Putamen (tissue), 1 donor: ENCODE measurements around the gene RPGR.

ENCODE experiments used
- DNase-seq: peaks from one replicate; pipeline ENCODE4 v3.0.0-alpha.2; 2016; ENCODE audit warnings: low spot score

The RPGR gene

DNA sequence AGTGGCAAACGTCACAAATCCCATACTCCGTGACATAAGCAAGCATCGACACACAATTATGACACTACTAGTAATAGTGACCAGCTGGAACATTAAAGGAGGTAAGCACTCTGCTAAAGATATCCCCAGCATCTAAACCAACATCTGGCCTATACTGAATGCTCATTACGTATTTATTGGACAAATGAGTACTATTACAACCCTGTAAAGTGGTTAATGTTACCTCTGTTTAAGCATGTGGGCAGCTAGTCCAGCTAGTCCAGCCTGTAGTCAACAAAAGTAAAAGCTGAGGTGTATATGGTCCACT, 419 bp upstream of the RPGR start:
- no peak for DNase-seq

- DNase-seq: no peak
These were observed 1.2 kb downstream of the RPGR start for GRCh38 chrX:38326086-38326485.

- no peak for DNase-seq
These were observed 6.5 kb downstream of the RPGR start for GRCh38 chrX:38320819-38321218.

GRCh38 chrX:38318606-38319005, 8.7 kb downstream of the RPGR start:
- no peak for DNase-seq

- no peak for DNase-seq
These were observed 9.1 kb downstream of the RPGR start for GRCh38 chrX:38318196-38318595.

GRCh38 chrX:38315186-38315585, 12.1 kb downstream of the RPGR start:
- DNase-seq: no peak

DNA sequence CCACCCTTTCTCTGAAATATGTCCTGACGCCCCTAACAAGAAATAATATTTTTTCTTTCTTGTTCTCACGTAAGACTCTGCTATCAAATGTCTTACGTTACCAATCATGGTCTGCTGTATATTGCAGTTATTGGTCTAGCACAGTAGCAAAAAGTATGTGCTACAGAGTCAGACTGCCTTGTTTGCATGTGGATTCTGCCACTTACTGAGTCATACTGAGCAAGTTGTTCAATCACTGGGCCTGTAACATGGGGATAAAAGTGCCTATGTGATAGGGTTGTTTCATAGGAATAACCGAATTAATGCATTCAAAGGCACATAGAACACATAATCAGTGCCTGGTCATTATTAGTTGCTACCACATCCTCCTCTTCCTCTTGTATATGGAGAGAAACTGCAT, 14.1 kb downstream of the RPGR start:
- DNase-seq: no peak

GRCh38 chrX:38312436-38312835, 14.9 kb downstream of the RPGR start:
- no peak for DNase-seq

GRCh38 chrX:38311743-38312142, 15.6 kb downstream of the RPGR start:
- DNase-seq: no peak

DNA sequence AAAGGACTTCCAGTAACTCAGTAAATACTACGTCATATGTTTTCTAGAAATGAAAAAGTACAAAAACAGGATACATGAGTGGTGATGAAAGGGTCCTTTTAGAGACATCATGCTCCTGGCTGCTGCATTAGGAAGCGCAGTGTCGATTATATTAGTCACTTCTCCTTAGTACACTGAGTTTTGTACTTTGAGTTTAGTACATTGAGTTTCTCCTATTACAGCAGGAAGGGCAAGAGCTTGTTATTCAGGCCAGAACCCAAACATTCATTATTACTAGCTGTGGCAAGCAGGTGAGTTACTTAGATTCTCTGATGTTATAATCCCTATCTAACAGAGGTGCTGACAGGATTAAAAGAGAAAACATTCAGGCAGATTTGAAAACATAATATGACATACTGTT, 21.3 kb downstream of the RPGR start:
- no peak for DNase-seq

- DNase-seq: no peak
These were observed 23.3 kb downstream of the RPGR start for GRCh38 chrX:38304010-38304409.

DNA sequence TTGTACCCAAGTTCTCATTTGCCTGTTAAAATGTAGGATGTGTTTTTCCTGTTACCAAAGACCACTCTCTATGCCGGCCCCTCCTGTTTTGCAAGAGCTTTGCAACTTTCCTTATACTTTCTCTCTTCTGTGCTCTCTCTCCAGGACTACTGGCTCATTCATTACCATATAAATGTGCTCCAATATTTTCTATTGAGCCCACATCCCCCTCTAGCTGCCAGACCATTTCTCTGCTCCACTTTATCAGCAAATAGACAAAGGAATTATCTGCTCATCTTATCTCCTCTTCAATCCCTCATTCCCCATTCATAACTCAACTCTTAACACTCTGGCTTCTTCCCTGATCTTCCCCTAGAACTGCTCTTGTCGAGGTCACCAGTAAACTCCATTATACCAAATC, 33.6 kb downstream of the RPGR start:
- no peak for DNase-seq

DNA sequence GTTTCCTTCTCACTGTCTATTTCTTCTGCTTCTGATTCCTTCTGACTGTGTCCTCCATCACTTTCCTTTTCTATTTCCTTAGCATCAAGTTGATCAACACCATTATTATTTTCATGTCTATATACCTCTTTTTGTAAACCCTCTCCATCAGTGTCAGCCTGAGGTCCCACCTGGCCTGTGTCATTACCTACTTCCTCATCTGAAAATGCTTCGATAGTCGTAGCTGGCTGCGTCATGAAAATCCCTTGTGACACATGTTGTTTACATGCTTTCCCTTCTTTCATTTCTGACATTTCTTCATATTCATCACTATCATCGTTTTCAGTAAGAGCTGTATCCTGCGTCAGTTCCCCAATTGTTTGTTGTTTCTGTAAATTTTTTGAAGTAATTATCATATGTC, 39.6 kb downstream of the RPGR start:
- DNase-seq: no peak

GRCh38 chrX:38285649-38286048, 41.7 kb downstream of the RPGR start:
- DNase-seq: no peak

GRCh38 chrX:38282049-38282448, 45.3 kb downstream of the RPGR start:
- no peak for DNase-seq

GRCh38 chrX:38279188-38279587, 48.1 kb downstream of the RPGR start:
- DNase-seq: no peak

GRCh38 chrX:38278682-38279081, 48.6 kb downstream of the RPGR start:
- no peak for DNase-seq

GRCh38 chrX:38277802-38278201, 49.5 kb downstream of the RPGR start:
- no peak for DNase-seq

- no peak for DNase-seq
These were observed 50.2 kb downstream of the RPGR start for GRCh38 chrX:38277136-38277535.

- DNase-seq: no peak
These were observed 51.2 kb downstream of the RPGR start for GRCh38 chrX:38276089-38276488.

DNA sequence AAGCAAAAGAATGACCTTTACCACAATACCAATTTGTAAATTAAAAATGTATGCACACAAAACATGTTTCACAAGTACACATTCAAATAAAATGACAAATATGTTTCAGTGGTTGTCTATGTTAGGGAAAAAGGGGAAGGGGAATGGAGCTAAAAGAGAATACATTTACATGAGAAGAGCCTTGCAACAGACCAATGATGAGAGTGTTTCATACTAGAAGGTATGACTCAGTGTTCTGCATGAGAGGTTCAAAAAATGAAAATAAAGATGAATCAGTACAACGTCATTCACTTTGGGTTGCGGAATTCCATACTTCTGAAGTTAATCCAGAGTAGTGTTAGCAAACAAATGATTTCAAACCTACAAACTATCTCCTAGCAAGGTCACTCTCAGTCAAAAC, 51.7 kb downstream of the RPGR start:
- no peak for DNase-seq

GRCh38 chrX:38273453-38273852, 53.9 kb downstream of the RPGR start:
- DNase-seq: no peak

- DNase-seq: no peak
These were observed 56.1 kb downstream of the RPGR start for GRCh38 chrX:38271154-38271716.

DNA sequence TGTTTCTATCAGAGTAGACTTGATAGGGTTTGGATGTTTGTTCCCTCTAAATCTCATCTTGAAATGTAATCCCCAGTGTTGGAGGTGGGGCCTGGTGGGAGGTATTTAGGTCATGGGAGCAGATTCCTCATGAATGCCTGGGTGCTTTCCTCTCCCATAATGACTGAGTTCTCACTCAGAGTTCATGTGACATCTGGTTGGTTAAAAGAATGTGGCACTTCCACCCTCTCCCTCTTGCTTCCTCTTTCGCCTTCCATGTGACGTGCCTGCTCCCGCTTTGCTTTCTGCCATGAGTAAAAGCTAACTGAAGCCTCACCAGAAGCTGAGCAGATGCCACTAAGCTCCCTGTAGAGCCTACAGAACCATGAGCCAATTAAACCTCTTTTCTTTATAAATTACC, 59.3 kb downstream of the RPGR start:
- no peak for DNase-seq
